Activated CD4-positive, alpha-beta T cell treated with anti-CD3 and anti-CD28 coated beads for 24 hours (primary cell): Measurements from ENCODE around the gene DNAAF8.
"Not testable (repeated sequence)": the region's sequence is repeated elsewhere in the genome, so short reads cannot be mapped to it uniquely, and the experiment has no call there.

Source experiments
- DNase-seq, 2 donors: peaks; one replicate each; pipeline ENCODE4 v3.0.0-alpha.2; 2020; ENCODE audit warnings: low read depth in 2 of 2

DNAAF8 gene

GRCh38 chr16:4723071-4723767, 11.1 kb upstream of the DNAAF8 start:
- DNase-seq, result no peak

GRCh38 chr16:4724661-4725270, 9.6 kb upstream of the DNAAF8 start:
- no peak for DNase-seq

GRCh38 chr16:4726616-4727015, 7.7 kb upstream of the DNAAF8 start:
- no peak for DNase-seq

GRCh38 chr16:4728676-4729075, 5.7 kb upstream of the DNAAF8 start:
- DNase-seq, result no peak

DNA sequence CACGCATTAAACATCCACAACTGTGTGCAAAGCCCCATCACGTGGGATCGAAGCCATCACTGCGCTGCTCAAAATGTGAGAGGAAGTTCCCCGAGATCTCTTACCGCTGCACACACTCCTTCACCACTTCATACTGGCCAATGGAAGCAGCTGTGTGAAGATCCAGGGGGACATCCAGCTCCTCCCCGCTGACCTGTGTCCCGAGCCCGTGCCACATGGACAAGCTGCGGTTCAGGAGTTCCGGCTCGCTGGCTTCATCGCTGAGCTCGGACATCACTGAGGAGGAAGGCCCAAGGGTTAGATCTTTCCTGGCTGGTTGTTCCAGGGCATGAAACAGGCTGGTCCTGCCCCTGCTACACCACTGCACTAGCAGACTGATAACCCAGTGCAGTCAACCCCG, 4.5 kb upstream of the DNAAF8 start:
- DNase-seq, result no peak

DNA sequence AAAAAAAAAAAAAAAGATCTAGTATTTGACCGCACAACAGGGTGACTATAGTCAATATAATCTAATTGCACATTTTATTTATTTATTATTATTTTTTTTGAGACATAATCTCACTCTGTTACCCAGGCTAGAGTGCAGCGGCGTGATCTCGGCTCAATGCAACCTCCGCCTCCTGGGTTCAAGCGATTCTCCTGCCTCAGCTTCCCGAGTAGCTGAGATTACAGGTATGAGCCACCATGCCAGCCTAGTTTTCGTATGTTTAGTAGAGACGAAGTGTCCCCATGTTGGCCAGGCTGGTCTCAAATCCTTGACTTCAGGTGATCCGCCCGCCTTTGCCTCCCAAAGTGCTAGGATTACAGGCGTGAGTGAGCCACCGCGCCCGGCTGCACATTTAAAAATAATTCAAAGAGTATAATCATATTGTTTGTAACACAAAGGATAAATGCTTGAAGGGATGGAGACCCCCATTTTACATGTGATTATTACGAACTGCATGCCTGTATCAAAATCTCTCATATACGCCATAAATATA, 1.1 kb upstream of the DNAAF8 start:
- DNase-seq, result no peak

GRCh38 chr16:4733747-4734062, 632 bp upstream of the DNAAF8 start:
- no peak for DNase-seq

DNA sequence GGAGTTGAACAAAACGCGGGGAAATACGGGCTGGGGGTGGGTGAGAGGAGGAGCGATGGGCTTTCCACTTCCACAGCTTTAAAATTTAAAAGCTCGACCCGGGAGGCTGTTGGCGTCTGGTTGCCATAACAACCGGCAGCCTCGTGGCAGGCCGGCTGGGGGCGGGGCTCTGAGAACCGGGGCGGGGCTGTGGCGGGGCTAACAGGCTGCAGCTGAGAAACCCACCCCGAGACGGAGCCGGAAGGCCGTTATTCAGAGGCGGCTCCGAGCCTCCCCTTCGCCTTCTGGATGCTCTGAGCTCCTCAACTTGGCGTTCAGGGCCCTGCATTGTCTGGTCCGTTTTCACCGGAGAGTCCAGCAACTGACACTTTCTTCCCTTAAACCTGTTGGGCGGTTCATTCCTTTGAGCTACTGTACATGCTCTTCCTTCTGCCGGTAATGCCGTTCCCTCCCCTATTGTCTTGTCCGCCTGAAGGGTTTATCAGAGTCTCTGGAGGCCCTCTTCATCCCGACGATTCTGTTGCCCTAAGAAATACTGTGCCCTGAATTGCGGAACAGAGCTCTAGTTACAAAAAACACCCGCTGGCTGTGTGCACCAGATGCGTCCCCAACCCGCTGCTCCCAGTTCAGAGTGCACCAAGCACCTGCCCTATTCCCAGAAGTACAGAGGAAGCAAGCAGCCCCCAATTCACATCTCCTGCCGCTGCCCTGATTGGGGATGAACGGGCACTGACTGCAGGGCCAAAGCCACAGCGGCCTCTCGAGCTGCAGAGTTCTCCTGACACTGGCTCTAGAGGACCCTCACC, 596 bp downstream of the DNAAF8 start:
- DNase-seq, result peak; percentile 92 to 93

GRCh38 chr16:4736546-4736945, 2.2 kb downstream of the DNAAF8 start:
- no peak for DNase-seq

GRCh38 chr16:4737545-4737944, 3.2 kb downstream of the DNAAF8 start:
- no peak for DNase-seq

DNA sequence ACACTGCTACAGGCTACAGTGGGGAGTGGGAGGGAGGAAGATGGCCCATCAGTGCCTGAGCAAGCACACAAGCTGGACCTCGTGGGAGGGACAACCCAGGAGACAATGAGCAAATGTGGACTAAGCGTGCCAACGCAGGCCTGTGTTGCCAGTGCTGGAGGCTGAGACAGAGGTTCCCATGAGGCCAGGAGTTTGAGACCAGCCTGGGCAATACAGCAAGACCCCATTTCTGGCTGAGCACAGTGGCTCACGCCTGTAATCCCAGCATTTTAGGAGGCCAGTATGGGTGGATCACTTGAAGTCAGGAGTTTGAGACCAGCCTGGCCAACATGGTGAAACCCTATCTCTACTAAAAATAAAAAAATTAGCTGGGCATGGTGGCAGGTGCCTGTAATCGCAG, 4.0 kb downstream of the DNAAF8 start:
- not testable (repeated sequence) for DNase-seq

- DNase-seq, result no peak
These were observed 9.0 kb downstream of the DNAAF8 start for GRCh38 chr16:4743226-4743878.

DNA sequence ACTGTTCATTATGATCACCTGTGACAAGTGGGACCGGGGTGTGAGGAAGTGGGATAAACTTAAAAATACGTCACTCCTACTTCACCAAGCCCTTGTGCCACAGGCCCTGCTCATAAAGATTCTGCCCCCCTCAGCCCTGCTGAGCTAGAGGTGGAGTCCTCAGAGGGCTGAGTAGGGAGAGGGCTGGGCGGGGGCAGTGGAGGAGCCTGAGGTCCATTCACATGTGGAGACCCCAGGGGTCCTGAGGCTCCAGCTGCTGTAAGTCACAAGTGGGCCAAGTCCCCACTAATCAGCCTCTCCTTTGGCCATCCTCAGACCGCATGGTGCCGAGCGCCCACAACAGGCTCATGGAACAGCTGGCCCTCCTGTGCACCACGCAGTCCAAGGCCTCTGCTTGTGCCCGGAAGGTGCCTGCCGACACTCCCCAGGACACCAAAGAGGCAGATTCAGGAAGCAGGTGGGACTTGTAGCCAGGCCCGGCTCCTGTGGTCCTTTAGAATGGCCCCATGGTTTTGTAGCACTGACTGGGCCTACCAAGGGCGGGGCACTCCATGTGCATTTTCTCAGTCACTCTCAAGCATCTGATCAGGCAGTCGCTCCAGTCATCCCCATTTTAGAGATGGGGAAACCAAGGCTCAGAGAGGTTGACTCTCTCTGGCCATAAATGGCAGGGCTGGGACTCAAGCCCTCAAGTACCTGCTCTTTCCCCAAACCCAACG, 10.4 kb downstream of the DNAAF8 start:
- DNase-seq, result no peak

DNA sequence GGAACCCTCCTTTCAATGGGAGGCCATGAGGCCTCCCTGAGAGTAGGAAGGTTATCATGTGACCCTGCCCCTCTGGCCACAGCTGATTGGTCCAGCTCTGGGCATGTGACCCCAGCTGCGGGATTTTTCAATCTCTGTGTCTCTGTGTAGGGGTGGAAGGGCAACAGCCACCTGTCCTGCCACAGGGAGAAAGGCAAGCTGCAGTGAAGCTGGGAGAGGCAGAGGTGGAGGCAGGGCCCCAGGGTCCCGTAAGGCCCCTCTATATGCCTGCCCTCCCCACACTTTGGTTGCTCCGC, 10.9 kb downstream of the DNAAF8 start:
- no peak for DNase-seq

DNA sequence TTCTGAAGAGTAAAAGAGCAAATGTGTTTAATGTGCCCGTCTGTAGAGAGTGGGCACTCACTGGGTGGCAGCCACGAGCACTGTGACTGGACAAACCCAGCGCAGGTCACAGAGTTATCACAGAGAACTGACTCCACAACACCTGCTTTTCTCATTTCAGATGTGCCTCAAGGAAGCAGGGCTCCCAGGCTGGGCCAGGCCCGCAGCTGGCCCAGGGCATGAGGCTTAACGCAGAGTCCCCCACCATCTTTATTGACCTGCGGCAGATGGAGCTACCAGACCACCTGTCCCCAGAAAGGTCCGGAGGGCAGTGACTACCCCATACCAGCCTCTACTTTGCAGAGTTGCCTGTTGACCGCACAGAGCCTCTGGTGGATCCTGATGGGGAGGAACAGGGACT, 11.9 kb downstream of the DNAAF8 start:
- DNase-seq, result no peak

DNA sequence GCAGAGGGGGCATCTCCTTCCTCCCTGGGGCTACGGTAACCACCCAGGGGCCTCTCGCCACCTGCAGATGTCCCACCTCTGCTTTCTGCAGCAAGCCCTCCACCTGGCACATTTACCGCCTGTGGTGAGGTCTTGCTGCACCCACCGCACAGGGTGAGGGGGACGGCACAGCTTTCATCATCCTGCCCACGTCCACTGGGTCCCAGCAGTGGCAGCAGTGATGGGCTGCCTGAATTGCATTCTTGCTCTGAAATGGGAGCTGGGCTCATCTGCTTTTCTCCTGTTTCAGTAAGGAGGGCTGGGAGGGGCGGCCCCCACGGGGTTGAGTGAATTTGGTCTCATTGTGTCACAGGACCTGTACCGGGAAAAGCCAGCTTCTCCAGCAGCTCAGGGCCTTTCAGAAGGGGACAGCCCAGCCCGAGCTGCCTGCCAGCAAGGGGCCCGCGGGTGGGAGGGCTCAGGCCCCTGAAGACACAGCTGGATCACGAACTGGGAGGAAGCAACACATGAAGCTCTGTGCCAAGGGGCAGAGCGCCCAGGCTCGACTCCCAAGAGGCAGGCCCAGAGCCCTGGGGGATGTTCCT, 12.7 kb downstream of the DNAAF8 start:
- no peak for DNase-seq

DNA sequence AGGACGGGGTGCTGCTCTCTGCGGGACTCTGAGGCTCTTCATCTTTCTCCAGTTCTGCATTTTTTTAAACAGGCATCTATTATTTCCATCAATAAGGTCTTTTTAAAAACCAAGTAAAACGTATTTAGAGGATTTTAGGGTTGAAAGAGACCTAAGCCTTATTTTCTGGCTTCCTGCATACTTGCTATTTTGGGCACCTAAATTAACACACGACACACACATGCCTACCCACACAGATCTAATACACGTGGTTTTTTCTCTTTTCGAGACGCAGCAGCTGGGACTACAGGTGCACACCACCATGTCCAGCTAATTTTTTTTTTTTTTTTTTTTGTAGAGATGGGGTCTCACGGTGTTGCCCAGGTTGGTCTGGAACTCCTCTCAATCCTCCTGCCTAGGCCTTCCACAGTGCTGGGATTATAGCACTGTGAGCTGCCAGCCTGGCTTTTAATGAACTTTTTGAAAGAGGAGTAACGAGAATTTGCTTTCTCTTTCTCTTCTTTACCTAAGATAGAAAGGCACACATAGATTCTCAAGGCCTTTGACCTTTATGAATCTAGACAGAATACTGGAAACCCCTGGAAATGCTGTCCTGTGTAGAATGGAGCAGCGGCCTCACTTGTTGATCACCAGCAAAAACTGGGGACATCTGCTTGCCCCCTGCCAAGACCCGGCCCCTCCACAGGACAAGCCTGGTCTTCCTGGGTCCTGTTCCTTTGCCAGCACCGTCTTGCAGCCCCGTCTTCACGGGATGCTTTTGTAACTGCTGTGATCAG, 13.8 kb downstream of the DNAAF8 start:
- DNase-seq, result no peak

- DNase-seq, result no peak
These were observed 14.5 kb downstream of the DNAAF8 start for GRCh38 chr16:4748682-4749411.

- DNase-seq, result no peak
These were observed 15.4 kb downstream of the DNAAF8 start for GRCh38 chr16:4749700-4750257.

- DNase-seq, result no peak
These were observed 16.6 kb downstream of the DNAAF8 start for GRCh38 chr16:4750896-4751295.
